Measurements from ENCODE around the gene FES.

GRCh38 chr15:90889313-90889730 is 5.0 kb downstream of the FES start:
- TF ChIP-seq, protein P1, sequence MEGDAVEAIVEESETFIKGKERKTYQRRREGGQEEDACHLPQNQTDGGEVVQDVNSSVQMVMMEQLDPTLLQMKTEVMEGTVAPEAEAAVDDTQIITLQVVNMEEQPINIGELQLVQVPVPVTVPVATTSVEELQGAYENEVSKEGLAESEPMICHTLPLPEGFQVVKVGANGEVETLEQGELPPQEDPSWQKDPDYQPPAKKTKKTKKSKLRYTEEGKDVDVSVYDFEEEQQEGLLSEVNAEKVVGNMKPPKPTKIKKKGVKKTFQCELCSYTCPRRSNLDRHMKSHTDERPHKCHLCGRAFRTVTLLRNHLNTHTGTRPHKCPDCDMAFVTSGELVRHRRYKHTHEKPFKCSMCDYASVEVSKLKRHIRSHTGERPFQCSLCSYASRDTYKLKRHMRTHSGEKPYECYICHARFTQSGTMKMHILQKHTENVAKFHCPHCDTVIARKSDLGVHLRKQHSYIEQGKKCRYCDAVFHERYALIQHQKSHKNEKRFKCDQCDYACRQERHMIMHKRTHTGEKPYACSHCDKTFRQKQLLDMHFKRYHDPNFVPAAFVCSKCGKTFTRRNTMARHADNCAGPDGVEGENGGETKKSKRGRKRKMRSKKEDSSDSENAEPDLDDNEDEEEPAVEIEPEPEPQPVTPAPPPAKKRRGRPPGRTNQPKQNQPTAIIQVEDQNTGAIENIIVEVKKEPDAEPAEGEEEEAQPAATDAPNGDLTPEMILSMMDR (IDR thresholded peaks at IDR 0.05): no peak
- no peak for TF ChIP-seq POLR2A (IDR thresholded peaks at IDR 0.05)

Measured in Peyer's patch (tissue), 4 donors.